ENCODE measurements around the gene RAPGEF1.

RAPGEF1 gene, protein sequence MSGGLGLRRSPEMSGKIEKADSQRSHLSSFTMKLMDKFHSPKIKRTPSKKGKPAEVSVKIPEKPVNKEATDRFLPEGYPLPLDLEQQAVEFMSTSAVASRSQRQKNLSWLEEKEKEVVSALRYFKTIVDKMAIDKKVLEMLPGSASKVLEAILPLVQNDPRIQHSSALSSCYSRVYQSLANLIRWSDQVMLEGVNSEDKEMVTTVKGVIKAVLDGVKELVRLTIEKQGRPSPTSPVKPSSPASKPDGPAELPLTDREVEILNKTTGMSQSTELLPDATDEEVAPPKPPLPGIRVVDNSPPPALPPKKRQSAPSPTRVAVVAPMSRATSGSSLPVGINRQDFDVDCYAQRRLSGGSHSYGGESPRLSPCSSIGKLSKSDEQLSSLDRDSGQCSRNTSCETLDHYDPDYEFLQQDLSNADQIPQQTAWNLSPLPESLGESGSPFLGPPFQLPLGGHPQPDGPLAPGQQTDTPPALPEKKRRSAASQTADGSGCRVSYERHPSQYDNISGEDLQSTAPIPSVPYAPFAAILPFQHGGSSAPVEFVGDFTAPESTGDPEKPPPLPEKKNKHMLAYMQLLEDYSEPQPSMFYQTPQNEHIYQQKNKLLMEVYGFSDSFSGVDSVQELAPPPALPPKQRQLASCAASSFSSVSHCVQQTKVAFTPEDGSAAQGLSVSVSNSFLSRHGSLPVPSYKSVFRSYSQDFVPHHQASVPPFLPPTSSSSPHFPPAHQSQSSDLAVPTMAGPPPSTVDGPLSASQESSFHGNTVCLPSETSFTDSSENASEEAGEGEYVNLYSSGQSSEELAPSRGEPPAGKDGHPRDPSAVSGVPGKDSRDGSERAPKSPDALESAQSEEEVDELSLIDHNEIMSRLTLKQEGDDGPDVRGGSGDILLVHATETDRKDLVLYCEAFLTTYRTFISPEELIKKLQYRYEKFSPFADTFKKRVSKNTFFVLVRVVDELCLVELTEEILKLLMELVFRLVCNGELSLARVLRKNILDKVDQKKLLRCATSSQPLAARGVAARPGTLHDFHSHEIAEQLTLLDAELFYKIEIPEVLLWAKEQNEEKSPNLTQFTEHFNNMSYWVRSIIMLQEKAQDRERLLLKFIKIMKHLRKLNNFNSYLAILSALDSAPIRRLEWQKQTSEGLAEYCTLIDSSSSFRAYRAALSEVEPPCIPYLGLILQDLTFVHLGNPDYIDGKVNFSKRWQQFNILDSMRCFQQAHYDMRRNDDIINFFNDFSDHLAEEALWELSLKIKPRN (N-terminal part only)

DNA sequence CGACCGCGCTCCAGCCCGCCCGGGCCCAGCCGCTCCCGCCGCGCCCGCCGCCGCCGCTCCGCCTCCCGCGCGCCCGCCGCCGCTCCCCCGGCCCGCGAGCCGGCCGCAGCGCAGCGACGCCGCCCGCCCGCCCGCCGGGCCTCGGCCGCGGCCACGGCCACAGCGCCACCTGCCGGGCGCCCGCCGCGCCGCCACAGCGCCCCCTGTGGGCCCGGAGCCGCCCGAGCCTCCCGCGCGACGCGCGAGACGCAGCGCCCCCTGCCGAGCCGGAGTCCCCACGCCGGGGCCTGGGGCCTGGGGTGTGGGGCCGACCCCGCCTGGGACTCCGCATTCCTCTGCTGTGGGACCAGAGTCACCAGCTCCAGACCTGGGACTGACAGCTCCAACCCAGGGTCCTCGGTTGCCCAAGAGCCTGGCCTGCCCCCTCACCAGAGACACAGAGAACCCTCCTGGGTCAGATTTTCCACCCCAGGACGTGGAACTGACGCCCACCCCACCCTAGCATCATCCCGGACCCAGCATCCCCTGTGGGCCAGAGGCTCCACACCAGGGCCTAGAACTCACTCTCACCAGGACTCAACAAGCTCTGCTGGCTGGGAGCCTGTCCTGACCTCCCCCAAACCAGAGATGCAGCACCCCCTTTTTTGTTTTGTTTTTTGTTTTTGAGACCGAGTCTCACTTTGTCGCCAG lies at the start of gene RAPGEF1:
RAPGEF1 (minus strand) TSS at position 118 of the 690 bp plus-strand sequence. CDS start 246 bp downstream, outside the sequence.
- Mint-ChIP-seq H3K4me1 (peaks cover 54 to 73% of the 10 kb centered on the region in 2 donors), H3K27me3 (no peaks in the 10 kb centered on the region), H3K27ac (peak within 1 kb of the TSS; percentile 95), H3K36me3 (peaks cover 36 to 38% of the 10 kb centered on the region in 2 donors), H3K4me3 (peak within 1 kb of the TSS; percentile 93 to 96), H3K9me3 (no peaks in the 10 kb centered on the region)
- ATAC-seq (replicated peaks) (peak; percentile 73 to 75), DNase-seq (peak; percentile 79)

DNA sequence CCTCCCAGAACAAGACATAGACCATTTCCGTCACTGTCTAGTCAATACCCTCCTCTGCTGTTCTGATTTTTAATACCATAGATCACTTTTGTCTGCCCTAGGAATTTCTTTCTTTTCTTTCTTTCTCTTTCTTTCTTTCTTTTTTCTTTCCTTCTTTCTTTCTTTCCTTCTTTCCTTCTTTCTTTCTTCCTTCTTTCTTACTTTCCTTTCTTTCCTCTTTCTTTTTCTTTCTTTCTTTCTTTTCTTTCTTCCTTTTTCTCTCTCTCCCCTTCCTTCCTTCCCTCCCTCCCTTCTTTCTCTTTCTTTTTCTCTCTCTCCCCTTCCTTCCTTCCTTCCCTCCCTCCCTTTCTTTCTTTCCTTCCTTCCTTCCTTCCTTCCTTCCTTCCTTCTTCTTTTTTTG lies 49.0 kb upstream of the RAPGEF1 start:
- Mint-ChIP-seq H3K27ac (no peak overlapping the region), H3K4me1 (no peaks in the 10 kb centered on the region), H3K36me3 (no peaks in the 10 kb centered on the region), H3K4me3 (no peak overlapping the region), H3K9me3 (peaks cover 0 to under 1% of the 10 kb centered on the region in 2 donors), H3K27me3 (peaks cover 58 to 64% of the 10 kb centered on the region in 2 donors)
- ATAC-seq (replicated peaks): no peak
- DNase-seq: no peak

DNA sequence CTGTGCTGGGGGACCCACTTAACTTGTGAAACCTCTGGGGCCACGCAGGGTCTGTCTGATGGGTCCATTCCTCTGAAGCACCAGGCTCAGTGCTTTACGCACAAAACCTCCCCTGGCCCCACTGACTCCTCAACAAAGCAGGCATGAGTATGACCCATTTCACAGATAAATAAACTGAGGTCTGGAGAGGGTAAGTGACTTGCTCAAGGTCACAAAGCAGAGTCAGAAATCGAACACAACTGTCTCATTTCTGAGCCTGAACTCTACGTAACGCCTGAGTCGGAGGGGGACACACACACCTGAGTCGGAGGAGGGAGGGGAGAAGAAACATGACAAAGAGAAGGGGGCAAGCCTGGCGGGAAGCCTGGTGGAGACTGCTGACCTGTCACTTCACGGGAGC lies 48.0 kb upstream of the RAPGEF1 start:
- DNase-seq (no peak), ATAC-seq (replicated peaks) (no peak)
- no peaks in the 10 kb centered on the region for H3K4me1 Mint-ChIP-seq
- H3K4me3 Mint-ChIP-seq: no peak overlapping the region
- H3K27me3 Mint-ChIP-seq: peaks cover 64 to 70% of the 10 kb centered on the region in 2 donors
- peaks cover 6 to 8% of the 10 kb centered on the region in 2 donors for H3K9me3 Mint-ChIP-seq
- no peaks in the 10 kb centered on the region for H3K36me3 Mint-ChIP-seq
- H3K27ac Mint-ChIP-seq: no peak overlapping the region

DNA sequence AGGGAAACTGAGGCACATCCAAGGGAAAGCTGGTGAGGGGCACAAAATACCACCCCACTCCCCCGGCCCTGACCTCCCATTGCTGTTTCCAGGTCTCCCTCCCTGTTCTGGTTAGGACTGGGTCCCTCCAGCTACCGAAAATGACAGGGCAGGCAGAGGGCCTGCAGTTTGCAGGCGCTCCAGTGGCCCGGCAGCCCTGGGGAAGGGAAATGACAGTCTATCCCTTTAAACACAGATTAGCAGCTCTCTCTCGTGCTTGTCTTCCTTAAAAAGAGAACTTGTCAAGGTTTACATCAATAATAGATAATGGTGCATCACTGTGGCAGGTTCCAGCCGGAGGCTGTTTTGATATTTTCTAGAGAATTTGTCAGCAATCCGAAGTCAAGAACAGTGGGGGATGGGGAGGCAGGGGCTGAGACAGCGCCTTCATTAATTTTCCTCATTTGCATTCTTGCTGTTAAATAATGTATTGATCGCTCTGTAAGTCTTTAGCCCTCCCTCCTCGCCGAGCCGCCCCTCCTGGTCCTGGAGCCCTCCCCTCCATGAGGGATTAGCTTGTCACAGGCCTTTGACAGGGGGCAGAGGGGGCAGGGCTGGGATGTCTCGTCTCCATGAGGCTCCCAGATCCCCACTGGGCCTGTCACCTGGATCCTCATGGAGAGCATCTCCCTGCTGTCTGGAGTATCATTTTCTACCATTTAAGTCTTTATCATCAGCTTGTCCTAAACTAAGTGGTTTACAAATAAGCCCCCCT lies 45.0 kb upstream of the RAPGEF1 start:
- H3K27ac Mint-ChIP-seq: no peak overlapping the region
- DNase-seq (no peak), ATAC-seq (replicated peaks) (no peak)
- H3K4me1 Mint-ChIP-seq: peaks cover 4 to 5% of the 10 kb centered on the region in 2 donors
- peaks cover 46 to 48% of the 10 kb centered on the region in 2 donors for H3K27me3 Mint-ChIP-seq
- no peak overlapping the region for H3K4me3 Mint-ChIP-seq
- no peaks in the 10 kb centered on the region for H3K36me3 Mint-ChIP-seq
- H3K9me3 Mint-ChIP-seq: peaks cover 6 to 8% of the 10 kb centered on the region in 2 donors

DNA sequence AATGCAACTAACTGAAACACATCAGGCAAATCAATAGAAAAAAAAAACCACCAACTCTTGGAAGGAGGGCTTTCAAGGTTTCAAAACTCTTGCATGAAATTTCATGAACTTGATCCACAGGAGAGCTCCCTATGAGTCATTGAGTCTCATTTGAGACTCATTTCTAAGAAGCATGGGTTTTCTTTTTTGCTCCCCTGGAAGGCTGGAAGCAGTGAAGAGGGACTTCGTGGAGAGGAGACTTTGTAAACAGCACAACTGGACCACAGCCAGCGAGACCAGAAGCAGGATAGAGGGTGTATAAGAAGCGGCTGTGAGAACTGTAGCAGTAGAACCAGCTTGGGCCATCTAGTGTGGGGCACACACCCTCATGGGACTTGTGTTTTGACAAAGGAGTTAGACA lies 41.2 kb upstream of the RAPGEF1 start:
- Mint-ChIP-seq H3K4me3 (peak overlapping the region in 1 of 2 donors; percentile 3), H3K36me3 (no peaks in the 10 kb centered on the region), H3K27me3 (peaks cover 40 to 44% of the 10 kb centered on the region in 2 donors), H3K4me1 (peaks cover 4 to 5% of the 10 kb centered on the region in 2 donors), H3K9me3 (peaks cover 6 to 8% of the 10 kb centered on the region in 2 donors), H3K27ac (no peak overlapping the region)
- ATAC-seq (replicated peaks): peak in 1 of 2 donors; percentile 80
- DNase-seq: no peak

DNA sequence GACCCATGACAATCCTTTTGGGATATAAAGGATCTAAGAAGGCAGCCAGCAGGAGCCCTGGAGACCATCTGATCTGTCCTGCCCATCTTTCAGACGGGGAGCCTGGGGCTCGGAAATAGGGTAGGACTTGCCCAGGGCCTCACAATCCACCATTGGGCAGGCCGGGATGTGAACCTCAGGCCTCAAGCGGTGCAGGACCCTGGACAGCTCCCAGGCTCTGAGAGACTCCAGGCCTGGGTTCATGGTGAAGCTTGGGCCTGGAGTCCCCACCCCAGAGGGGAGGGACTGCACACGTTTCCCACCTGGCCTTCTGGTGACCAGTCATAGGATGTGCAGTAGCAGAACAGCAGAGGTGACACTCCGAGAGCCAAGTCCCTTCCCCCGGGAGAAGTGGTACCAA lies 36.6 kb upstream of the RAPGEF1 start:
- Mint-ChIP-seq H3K36me3 (no peaks in the 10 kb centered on the region), H3K4me3 (no peak overlapping the region), H3K4me1 (peaks cover 14 to 16% of the 10 kb centered on the region in 2 donors), H3K27me3 (peaks cover 46 to 70% of the 10 kb centered on the region in 2 donors), H3K9me3 (no peaks in the 10 kb centered on the region), H3K27ac (no peak overlapping the region)
- DNase-seq: no peak
- ATAC-seq (replicated peaks): no peak

DNA sequence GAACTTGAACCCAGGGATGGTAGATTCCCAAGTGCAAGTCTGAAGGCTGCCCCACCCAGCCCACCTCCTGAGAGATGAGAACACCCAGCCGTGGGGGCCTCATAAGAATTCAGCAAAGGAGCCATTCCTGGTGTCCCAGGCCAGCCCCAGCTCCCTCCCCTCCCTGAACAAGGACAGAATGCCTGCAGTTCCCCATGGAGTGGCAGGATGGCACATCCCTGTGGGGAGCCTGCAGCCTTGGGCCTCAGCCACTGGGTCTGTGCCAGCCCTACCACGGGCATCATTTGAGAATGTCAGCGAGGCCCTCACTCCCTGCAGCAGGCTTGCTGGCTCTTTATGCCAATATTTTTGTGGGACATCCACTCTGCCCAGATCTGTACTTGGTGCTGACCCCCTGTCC lies 36.2 kb upstream of the RAPGEF1 start:
- Mint-ChIP-seq H3K27me3 (peaks cover 51 to 75% of the 10 kb centered on the region in 2 donors), H3K4me1 (peaks cover 11 to 13% of the 10 kb centered on the region in 2 donors)

DNA sequence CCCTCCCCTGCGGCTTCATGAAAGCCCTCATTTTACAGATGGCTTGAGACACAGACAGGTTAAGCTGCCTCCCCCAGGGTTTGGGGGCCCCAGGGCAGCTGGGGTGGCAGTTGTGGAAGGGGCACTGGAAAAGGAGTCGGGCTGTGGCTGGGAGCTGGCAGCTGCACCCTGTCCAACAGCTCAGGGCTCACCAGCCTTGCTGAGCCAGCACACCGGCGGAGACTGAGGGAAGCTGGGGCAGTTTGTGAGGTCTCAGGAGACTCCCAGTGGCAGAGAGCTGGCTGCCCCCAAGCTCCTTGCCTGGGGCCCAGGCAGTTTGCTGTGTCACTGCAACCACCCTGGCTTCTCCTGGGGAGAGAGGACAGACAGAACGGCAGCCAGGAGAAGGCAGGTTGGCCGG lies 34.8 kb upstream of the RAPGEF1 start:
- Mint-ChIP-seq H3K27ac (no peak overlapping the region), H3K4me3 (no peak overlapping the region), H3K27me3 (peaks cover 59 to 81% of the 10 kb centered on the region in 2 donors), H3K4me1 (peaks cover 10 to 11% of the 10 kb centered on the region in 2 donors), H3K36me3 (no peaks in the 10 kb centered on the region), H3K9me3 (no peaks in the 10 kb centered on the region)
- DNase-seq (no peak), ATAC-seq (replicated peaks) (no peak)

More for the DNA sequence above, 36.2 kb upstream of the RAPGEF1 start:
- no peaks in the 10 kb centered on the region for H3K9me3 Mint-ChIP-seq
- ATAC-seq (replicated peaks) (no peak), DNase-seq (no peak)
- no peak overlapping the region for H3K4me3 Mint-ChIP-seq
- no peaks in the 10 kb centered on the region for H3K36me3 Mint-ChIP-seq
- H3K27ac Mint-ChIP-seq: no peak overlapping the region

DNA sequence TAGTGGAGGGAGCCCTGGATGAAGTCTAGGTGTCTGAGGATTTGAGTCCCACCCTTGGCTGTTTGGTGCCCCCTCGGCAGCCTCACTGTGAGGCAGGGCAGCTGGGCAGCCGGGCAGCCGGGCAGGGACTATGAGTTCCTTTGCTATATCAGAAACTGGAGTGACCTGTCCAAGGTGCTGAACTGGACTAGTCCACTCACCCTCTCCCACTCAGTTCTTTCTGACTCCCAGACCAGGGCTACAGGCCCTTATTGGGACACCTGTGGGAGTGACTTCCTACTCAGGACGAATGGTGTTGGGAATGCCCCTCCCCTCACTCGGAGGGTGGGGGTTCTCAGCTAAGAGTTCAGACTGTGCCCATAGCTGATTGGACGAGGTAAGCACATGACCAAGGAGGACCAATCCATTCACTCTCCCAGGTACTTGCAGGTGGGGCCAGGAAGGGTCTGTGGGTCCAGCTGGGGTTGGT lies 34.1 kb upstream of the RAPGEF1 start:
- peaks cover 58 to 80% of the 10 kb centered on the region in 2 donors for H3K27me3 Mint-ChIP-seq
- H3K4me1 Mint-ChIP-seq: peaks cover 10 to 11% of the 10 kb centered on the region in 2 donors
- DNase-seq (no peak), ATAC-seq (replicated peaks) (no peak)
- H3K36me3 Mint-ChIP-seq: no peaks in the 10 kb centered on the region
- no peaks in the 10 kb centered on the region for H3K9me3 Mint-ChIP-seq
- no peak overlapping the region for H3K27ac Mint-ChIP-seq
- no peak overlapping the region for H3K4me3 Mint-ChIP-seq

DNA sequence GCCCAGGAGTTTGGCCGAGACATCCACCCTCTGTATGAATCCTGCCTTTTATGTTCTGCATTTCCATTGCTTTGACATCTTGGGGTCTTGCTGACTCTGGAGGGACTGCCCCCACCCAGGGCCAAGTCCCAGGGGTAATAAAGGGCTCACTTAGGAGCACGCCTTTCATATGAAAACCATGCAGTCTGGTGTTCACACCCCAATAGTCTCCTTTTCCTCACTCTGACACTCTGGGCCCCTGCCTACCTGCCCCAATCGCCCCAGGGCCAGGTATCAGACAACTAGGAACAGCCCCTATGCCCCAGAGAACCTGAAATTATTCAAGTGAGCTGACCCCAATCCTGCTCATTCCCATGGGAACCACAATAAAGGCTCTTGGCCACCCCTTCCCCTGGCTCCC lies 33.1 kb upstream of the RAPGEF1 start:
- peaks cover 10 to 11% of the 10 kb centered on the region in 2 donors for H3K4me1 Mint-ChIP-seq
- no peaks in the 10 kb centered on the region for H3K36me3 Mint-ChIP-seq
- peak overlapping the region in 1 of 2 donors; percentile 57 for H3K4me3 Mint-ChIP-seq
- H3K27ac Mint-ChIP-seq: no peak overlapping the region
- no peaks in the 10 kb centered on the region for H3K9me3 Mint-ChIP-seq
- peaks cover 55 to 75% of the 10 kb centered on the region in 2 donors for H3K27me3 Mint-ChIP-seq
- DNase-seq: peak; percentile 56
- peak; percentile 68 to 95 for ATAC-seq (replicated peaks)

DNA sequence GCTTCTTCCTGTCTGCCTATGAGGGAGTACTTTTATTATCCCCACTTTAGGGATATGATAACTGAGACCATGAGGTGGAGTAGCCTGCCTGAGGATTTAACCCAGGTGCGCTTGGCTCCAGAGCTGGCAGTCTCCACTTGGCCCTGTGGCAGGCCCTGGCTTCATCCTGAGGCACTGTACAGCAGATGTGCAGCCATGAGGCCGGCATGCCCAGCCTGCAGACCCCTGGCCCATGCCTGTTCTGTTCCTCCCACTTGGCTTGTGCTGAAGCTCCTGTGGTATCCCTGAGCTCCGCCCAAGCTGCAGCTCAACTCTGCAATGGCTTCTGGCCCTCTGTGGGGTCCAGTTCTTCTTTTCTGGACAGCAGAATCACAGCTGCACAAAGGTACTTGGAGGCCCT lies 31.8 kb upstream of the RAPGEF1 start:
- H3K27ac Mint-ChIP-seq: no peak overlapping the region
- DNase-seq (no peak), ATAC-seq (replicated peaks) (no peak)
- peaks cover 10 to 11% of the 10 kb centered on the region in 2 donors for H3K4me1 Mint-ChIP-seq
- no peaks in the 10 kb centered on the region for H3K9me3 Mint-ChIP-seq
- no peaks in the 10 kb centered on the region for H3K36me3 Mint-ChIP-seq
- no peak overlapping the region for H3K4me3 Mint-ChIP-seq
- peaks cover 48 to 68% of the 10 kb centered on the region in 2 donors for H3K27me3 Mint-ChIP-seq

DNA sequence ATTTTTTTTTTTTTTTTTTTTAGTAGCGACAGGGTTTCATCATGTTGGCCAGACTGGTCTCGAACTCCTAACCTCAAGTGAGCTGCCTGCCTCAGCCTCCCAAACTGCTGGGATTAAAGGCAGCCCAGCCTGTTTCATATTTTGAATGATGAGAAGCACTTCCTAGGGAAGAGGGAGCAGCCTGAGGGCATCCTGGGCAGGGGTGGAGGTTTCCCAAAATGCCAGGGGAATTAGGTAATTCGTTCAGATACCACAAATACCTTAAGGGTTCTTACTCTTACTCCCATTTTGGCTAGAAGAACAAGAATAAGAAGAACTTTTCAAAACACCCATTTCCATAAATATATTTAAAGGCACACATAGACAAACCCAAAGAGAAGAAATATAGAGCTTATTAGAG lies 29.5 kb upstream of the RAPGEF1 start:
- DNase-seq (no peak), ATAC-seq (replicated peaks) (no peak)
- H3K36me3 Mint-ChIP-seq: no peaks in the 10 kb centered on the region
- H3K4me1 Mint-ChIP-seq: peaks cover 10 to 11% of the 10 kb centered on the region in 2 donors
- peaks cover 55 to 65% of the 10 kb centered on the region in 2 donors for H3K27me3 Mint-ChIP-seq
- H3K9me3 Mint-ChIP-seq: no peaks in the 10 kb centered on the region
- no peak overlapping the region for H3K4me3 Mint-ChIP-seq
- H3K27ac Mint-ChIP-seq: no peak overlapping the region

DNA sequence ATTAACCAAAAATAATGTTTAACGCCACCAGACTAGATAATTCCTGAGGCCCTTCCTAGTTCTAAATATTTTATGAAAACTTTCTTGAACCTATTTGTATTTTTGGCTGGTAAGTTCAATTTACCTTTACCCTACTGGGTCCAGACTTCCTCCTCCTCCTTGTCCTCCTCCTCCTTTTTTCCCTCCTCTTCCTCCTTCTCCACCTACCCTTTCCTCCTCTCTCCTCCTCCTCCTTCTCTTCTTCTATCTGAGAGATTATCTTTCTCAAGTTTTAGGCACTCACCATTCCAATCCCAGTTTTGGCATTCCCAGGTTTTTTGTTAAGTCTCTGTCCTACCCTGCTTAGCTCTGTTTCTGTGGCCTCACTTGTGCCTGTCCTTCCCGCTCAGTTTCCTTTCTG lies 24.7 kb upstream of the RAPGEF1 start:
- H3K4me1 Mint-ChIP-seq: peaks cover 3 to 7% of the 10 kb centered on the region in 2 donors
- H3K27me3 Mint-ChIP-seq: peaks cover 26% of the 10 kb centered on the region in 2 donors
- H3K9me3 Mint-ChIP-seq: no peaks in the 10 kb centered on the region
- H3K4me3 Mint-ChIP-seq: no peak overlapping the region
- no peak for ATAC-seq (replicated peaks)
- no peak for DNase-seq
- no peaks in the 10 kb centered on the region for H3K36me3 Mint-ChIP-seq
- no peak overlapping the region for H3K27ac Mint-ChIP-seq

All from stimulated activated naive B cell treated with anti-CD40 and anti-IgM and Interleukin-4, amounts not matched to agents 10 μg/mL and 1 μg/mL and 100 μg/mL, for 72 hours (primary cell).